GM12878 (cell line): ENCODE data around the gene SMIM10L1. TPM values are rescaled to one million over a fixed set of nuclear protein-coding genes. Genes with fewer than 3 reads are reported as not detected.

Experiments
- ATAC-seq: fragments of 200-7000 bp; cut with Tn5 transposase; 3 replicates; pipeline ENCODE4 v1.9.1; 2020; ENCODE audit warnings: mild to moderate bottlenecking, moderate library complexity
- BruUV-seq: library from RNA; stranded (reverse); fragments of 400-500 nt; replicated peaks from 2 replicates; lab custom pipeline; 2021; lab: Mats Ljungman, UMichigan
- CTCF ChIA-PET: fragments of 300-600 bp; sonication (Branson Sonifier 250); formaldehyde crosslinking; extraction: SDS; loops from one replicate; lab custom pipeline; 2021; ENCODE audit warnings: inconsistent platforms; lab: Yijun Ruan, JAX
- POLR2A ChIA-PET: fragments of 350-600 bp; formaldehyde crosslinking; extraction: SDS; loops from one replicate; lab custom pipeline; 2021; ENCODE audit warnings: inconsistent platforms; lab: Charles Lee
- RAD21 ChIA-PET: fragments of 300-600 bp; sonication (Branson Sonifier 250); formaldehyde crosslinking; loops from one replicate; lab custom pipeline; 2023; ENCODE audit warnings: antibody characterized with exemption; ENCODE audit not compliant: unreplicated experiment; lab: Charles Lee
- SMC1A ChIA-PET: fragments of 300-600 bp; sonication (Branson Sonifier 250); formaldehyde crosslinking; loops from one replicate; lab custom pipeline; 2023; ENCODE audit not compliant: unreplicated experiment, uncharacterized antibody; lab: Charles Lee
- DNase-seq: peaks from one replicate; pipeline ENCODE4 v3.0.0-alpha.2; 2011; ENCODE audit warnings: low read depth, low spot score
- FAIRE-seq: peaks from 3 replicates; lab custom pipeline; 2011; peaks lifted over from hg19 to GRCh38; lab: Jason Lieb, UNC
- H2AFZ ChIP-seq: 2 replicates; pipeline ENCODE4 v1.6.0; 2011; ENCODE audit warnings: low read depth, low read length, control low read depth; ENCODE audit not compliant: control insufficient read depth
- H3K27ac ChIP-seq: 2 replicates; pipeline ENCODE4 v1.5.1; 2011; ENCODE audit warnings: control low read depth; ENCODE audit not compliant: control insufficient read depth, insufficient read depth
- H3K27me3 ChIP-seq, 2 experiments: replicated peaks in 1 of 2; 2 replicates each; pipeline versions ENCODE4 v1.6.0 to v1.6.1; 2011; ENCODE audit warnings: low read length in 1 of 2; ENCODE audit not compliant: control insufficient read depth in 2 of 2, insufficient read depth in 2 of 2
- H3K36me3 ChIP-seq, 2 experiments: 2 replicates each; pipeline ENCODE4 v1.5.1; 2011; ENCODE audit warnings: low read length in 1 of 2; ENCODE audit not compliant: control insufficient read depth in 2 of 2, insufficient read depth in 2 of 2
- H3K4me1 ChIP-seq: 2 replicates; pipeline ENCODE4 v1.6.1; 2011; ENCODE audit warnings: mild to moderate bottlenecking, low read length, moderate library complexity, mixed read lengths; ENCODE audit not compliant: control insufficient read depth, insufficient read depth
- H3K4me2 ChIP-seq: 2 replicates; pipeline ENCODE4 v1.6.0; 2011; ENCODE audit warnings: control low read depth; ENCODE audit not compliant: control insufficient read depth, insufficient read depth
- H3K4me3 ChIP-seq: fragments of 200-600 bp; sonication (generic); 2 replicates; pipeline ENCODE4 v1.5.1; 2016
- H3K79me2 ChIP-seq: 2 replicates; pipeline ENCODE4 v1.6.0; 2011; ENCODE audit warnings: low read length; ENCODE audit not compliant: control insufficient read depth, insufficient read depth
- H3K9ac ChIP-seq: 2 replicates; pipeline ENCODE4 v1.8.0; 2011; ENCODE audit warnings: low read length, control low read depth, mixed read lengths; ENCODE audit not compliant: control insufficient read depth, insufficient read depth
- H3K9me3 ChIP-seq: replicated peaks from 3 replicates; pipeline ENCODE4 v1.5.1; 2011; ENCODE audit warnings: mild to moderate bottlenecking, low read length; ENCODE audit not compliant: control insufficient read depth, insufficient read depth
- H4K20me1 ChIP-seq: 2 replicates; pipeline ENCODE4 v1.6.0; 2011; ENCODE audit not compliant: control insufficient read depth, insufficient read depth
- ATF7 ChIP-seq: fragments of 450-650 bp; IDR thresholded peaks from 2 replicates; pipeline ENCODE4 v1.6.1; 2016; ENCODE audit warnings: low read depth, mild to moderate bottlenecking
- BHLHE40 ChIP-seq, 2 experiments: fragments of 450-650 bp in 1 of 2; IDR thresholded peaks; 2 replicates each; pipeline ENCODE4 v1.6.1; 2011 to 2017; ENCODE audit warnings: low read depth in 2 of 2, borderline replicate concordance in 1 of 2, improper control_type of control experiment in 1 of 2, low read length in 1 of 2, mild to moderate bottlenecking in 1 of 2
- CBFB ChIP-seq: IDR thresholded peaks from 2 replicates; pipeline ENCODE4 v1.6.1; 2016; ENCODE audit warnings: antibody characterized with exemption, low read depth
- JUNB ChIP-seq: IDR thresholded peaks from 2 replicates; pipeline ENCODE4 v1.6.1; 2016; ENCODE audit warnings: antibody characterized with exemption, mild to moderate bottlenecking
- NFXL1 ChIP-seq: fragments of 450-650 bp; IDR thresholded peaks from 2 replicates; pipeline ENCODE4 v1.6.1; 2017; ENCODE audit warnings: antibody characterized with exemption, mild to moderate bottlenecking, borderline replicate concordance
- PAX8 ChIP-seq: fragments of 450-650 bp; IDR thresholded peaks from 2 replicates; pipeline ENCODE4 v1.6.1; 2017; ENCODE audit warnings: mild to moderate bottlenecking, moderate library complexity
- POLR2AphosphoS5 ChIP-seq: IDR thresholded peaks from 2 replicates; pipeline ENCODE4 v1.6.1; 2011; ENCODE audit warnings: mild to moderate bottlenecking, low read length, inconsistent platforms
- RUNX3 ChIP-seq: IDR thresholded peaks from 2 replicates; pipeline ENCODE4 v1.6.1; 2012; ENCODE audit warnings: low read length, inconsistent platforms
- SMC3 ChIP-seq: IDR thresholded peaks from 2 replicates; pipeline ENCODE4 v1.6.1; 2011; ENCODE audit warnings: low read length, improper control_type of control experiment, borderline replicate concordance
- SPI1 ChIP-seq: IDR thresholded peaks from 2 replicates; pipeline ENCODE4 v1.6.1; 2011; ENCODE audit warnings: low read depth, mild to moderate bottlenecking, low read length, moderate library complexity, borderline replicate concordance; ENCODE audit not compliant: insufficient read depth
- TCF12 ChIP-seq: IDR thresholded peaks from 2 replicates; pipeline ENCODE4 v1.6.1; 2011; ENCODE audit warnings: low read depth, mild to moderate bottlenecking, low read length
- YBX1 ChIP-seq: fragments of 450-650 bp; IDR thresholded peaks from 2 replicates; pipeline ENCODE4 v1.6.1; 2016; ENCODE audit warnings: antibody characterized with exemption
- YY1 ChIP-seq: IDR thresholded peaks from 2 replicates; pipeline ENCODE4 v1.6.1; 2011; ENCODE audit warnings: low read depth, mild to moderate bottlenecking, low read length
- ZNF622 ChIP-seq: fragments of 450-650 bp; IDR thresholded peaks from 2 replicates; pipeline ENCODE4 v1.6.1; 2017; ENCODE audit warnings: mild to moderate bottlenecking, inconsistent platforms
- ZZZ3 ChIP-seq: IDR thresholded peaks from 2 replicates; pipeline ENCODE4 v1.6.1; 2011; ENCODE audit warnings: low read depth; ENCODE audit not compliant: control insufficient read depth, insufficient read length
- whole genome bisulfite sequencing: methylation state at CpG from one replicate; pipeline ENCODE4 v1.1.6; 2016; ENCODE audit warnings: low lambda C conversion rate; ENCODE audit not compliant: insufficient replicate concordance, insufficient coverage; ENCODE audit errors: missing lambda C conversion rate; 5-methylcytosine and 5-hydroxymethylcytosine counted together
- in situ Hi-C: fragments of 300-500 bp; cut with MboI; formaldehyde crosslinking; loops from 9 replicates; pipeline ENCODE4 v1.14.3; 2018; ENCODE audit warnings: mixed read lengths
- intact Hi-C: fragments of 100-400 bp; cut with micrococcal nuclease; formaldehyde crosslinking; loops from one replicate; pipeline ENCODE4 v1.14.2; 2022; ENCODE audit not compliant: unreplicated experiment
- polyA plus RNA-seq, 11 experiments: library from polyadenylated mRNA; depleted of rRNA in 4 of 11; unstranded in 6 of 11; stranded (reverse) in 5 of 11; fragments of >200 nt; fragmentation: Nextera tagmentation in 4 of 11; fragmentation: Illumina TruSeq in 1 of 11; extraction: Ambion mirVana in 4 of 11; extraction: Trizol in 1 of 11; gene quantifications; 1 replicate in 1 of 11; 2 replicates in 10 of 11; pipeline versions ENCODE4 v1.2.1 to v1.2.3, GENCODE V29; 2011 to 2016; ENCODE audit warnings: inconsistent platforms in 2 of 11, missing spikeins in 2 of 11, low read depth in 1 of 11
- total RNA-seq, 4 experiments: library from RNA; depleted of rRNA in 3 of 4; stranded (reverse); fragments of >200 nt in 3 of 4; fragmentation: Illumina TruSeq in 1 of 4; extraction: Trizol in 1 of 4; gene quantifications; 2 replicates each; pipeline versions ENCODE4 v1.2.1 to v1.2.3, GENCODE V29; 2013 to 2021
- TF ChIP-seq, protein P1 (sequence below): fragments of 450-650 bp; formaldehyde crosslinking; IDR thresholded peaks from 2 replicates; pipeline ENCODE4 v1.4.0; 2022; ENCODE audit warnings: mild to moderate bottlenecking, moderate library complexity
- TF ChIP-seq, protein P2 (sequence below): fragments of 450-650 bp; IDR thresholded peaks from 2 replicates; pipeline ENCODE4 v1.6.1; 2014; ENCODE audit warnings: mild to moderate bottlenecking
- TF ChIP-seq, protein P3 (sequence below): fragments of 450-650 bp; IDR thresholded peaks from 2 replicates; pipeline ENCODE4 v1.6.1; 2017; ENCODE audit warnings: low read depth, mild to moderate bottlenecking, moderate library complexity

The SMIM10L1 gene
- total and polyA plus RNA-seq, 10 of the 15 experiments (the other 5 are each of a cell fraction or from before 2014, with no cell fraction given): 3.3 to 10.5 (median 7.6) TPM

DNA sequence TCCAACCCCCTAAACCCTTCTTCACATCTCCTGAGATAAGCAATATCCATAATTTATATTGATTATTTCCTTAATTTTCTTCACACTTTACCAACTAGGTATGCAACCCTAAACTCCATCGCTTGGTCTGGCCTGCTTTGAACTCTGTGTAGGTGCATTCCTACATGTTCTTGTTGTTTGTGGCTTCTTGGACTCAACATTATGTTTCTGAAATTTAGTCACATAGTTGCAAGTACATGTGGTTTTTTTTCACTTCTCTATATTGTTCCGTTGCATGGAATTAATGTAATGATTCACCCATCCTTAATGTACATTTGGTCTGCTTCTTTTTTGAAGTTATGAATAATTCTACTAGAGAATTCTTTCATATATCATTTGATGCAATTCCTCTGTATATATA is 34.9 kb upstream of the SMIM10L1 start:
- TF ChIP-seq ZZZ3 (no peak), SPI1 (peak; percentile 37; the same call in 1 of the 2 replicates), CBFB (no peak), ATF7 (no peak), ZNF622 (no peak), PAX8 (no peak), YY1 (no peak), BHLHE40 (IDR thresholded peaks at IDR 0.05; ENCODE audit: borderline replicate concordance in 1 of 2, low read depth in 2 of 2, low read length in 1 of 2) (no peak), POLR2AphosphoS5 (no peak), JUNB (peak; percentile 42; the same call in 1 of the 2 replicates), YBX1 (no peak), TCF12 (no peak), RUNX3 (peak; percentile 66; the same call in 1 of the 2 replicates), NFXL1 (no peak), SMC3 (no peak)
- TF ChIP-seq, protein P1, sequence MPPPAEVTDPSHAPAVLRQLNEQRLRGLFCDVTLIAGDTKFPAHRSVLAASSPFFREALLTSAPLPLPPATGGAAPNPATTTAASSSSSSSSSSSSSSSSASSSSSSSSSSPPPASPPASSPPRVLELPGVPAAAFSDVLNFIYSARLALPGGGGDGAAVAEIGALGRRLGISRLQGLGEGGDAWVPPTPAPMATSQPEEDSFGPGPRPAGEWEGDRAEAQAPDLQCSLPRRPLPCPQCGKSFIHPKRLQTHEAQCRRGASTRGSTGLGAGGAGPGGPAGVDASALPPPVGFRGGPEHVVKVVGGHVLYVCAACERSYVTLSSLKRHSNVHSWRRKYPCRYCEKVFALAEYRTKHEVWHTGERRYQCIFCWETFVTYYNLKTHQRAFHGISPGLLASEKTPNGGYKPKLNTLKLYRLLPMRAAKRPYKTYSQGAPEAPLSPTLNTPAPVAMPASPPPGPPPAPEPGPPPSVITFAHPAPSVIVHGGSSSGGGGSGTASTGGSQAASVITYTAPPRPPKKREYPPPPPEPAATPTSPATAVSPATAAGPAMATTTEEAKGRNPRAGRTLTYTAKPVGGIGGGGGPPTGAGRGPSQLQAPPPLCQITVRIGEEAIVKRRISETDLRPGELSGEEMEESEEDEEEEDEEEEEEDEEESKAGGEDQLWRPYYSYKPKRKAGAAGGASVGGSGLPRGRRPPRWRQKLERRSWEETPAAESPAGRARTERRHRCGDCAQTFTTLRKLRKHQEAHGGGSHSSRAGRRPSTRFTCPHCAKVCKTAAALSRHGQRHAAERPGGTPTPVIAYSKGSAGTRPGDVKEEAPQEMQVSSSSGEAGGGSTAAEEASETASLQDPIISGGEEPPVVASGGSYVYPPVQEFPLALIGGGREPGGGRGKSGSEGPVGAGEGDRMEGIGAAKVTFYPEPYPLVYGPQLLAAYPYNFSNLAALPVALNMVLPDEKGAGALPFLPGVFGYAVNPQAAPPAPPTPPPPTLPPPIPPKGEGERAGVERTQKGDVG: no peak
- TF ChIP-seq, protein P2, sequence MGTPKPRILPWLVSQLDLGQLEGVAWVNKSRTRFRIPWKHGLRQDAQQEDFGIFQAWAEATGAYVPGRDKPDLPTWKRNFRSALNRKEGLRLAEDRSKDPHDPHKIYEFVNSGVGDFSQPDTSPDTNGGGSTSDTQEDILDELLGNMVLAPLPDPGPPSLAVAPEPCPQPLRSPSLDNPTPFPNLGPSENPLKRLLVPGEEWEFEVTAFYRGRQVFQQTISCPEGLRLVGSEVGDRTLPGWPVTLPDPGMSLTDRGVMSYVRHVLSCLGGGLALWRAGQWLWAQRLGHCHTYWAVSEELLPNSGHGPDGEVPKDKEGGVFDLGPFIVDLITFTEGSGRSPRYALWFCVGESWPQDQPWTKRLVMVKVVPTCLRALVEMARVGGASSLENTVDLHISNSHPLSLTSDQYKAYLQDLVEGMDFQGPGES: no peak
- TF ChIP-seq, protein P3, sequence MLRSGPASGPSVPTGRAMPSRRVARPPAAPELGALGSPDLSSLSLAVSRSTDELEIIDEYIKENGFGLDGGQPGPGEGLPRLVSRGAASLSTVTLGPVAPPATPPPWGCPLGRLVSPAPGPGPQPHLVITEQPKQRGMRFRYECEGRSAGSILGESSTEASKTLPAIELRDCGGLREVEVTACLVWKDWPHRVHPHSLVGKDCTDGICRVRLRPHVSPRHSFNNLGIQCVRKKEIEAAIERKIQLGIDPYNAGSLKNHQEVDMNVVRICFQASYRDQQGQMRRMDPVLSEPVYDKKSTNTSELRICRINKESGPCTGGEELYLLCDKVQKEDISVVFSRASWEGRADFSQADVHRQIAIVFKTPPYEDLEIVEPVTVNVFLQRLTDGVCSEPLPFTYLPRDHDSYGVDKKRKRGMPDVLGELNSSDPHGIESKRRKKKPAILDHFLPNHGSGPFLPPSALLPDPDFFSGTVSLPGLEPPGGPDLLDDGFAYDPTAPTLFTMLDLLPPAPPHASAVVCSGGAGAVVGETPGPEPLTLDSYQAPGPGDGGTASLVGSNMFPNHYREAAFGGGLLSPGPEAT: peak; percentile 23; the same call in 1 of the 2 replicates
- ChIA-PET RAD21 (no interaction called here), POLR2A (no interaction called here), SMC1A (no interaction called here), CTCF (no interaction called here)
- DNase-seq (no peak), FAIRE-seq (no peak), ATAC-seq (peak; percentile 77)
- Histone ChIP-seq H3K4me1 (no peaks in the 10 kb centered on the region), H3K4me2 (no peak overlapping the region), H3K27me3 (no peaks in the 10 kb centered on the region), H3K9ac (no peak overlapping the region), H3K4me3 (no peak overlapping the region), H2AFZ (no peak overlapping the region), H3K27ac (no peak overlapping the region), H3K9me3 (no peaks in the 10 kb centered on the region; the same call in 2 of the 3 replicates), H3K79me2 (peaks cover 4% of the 10 kb centered on the region), H4K20me1 (no peaks in the 10 kb centered on the region), H3K36me3 (no peaks in the 10 kb centered on the region; a peak in 1 of 4 replicates)
- intact Hi-C loops: no loop called here
- in situ Hi-C loops: no loop called here
- 31% methylated on average over 2 of the region's 2 CpGs for WGBS
- no TSS peak for BruUV-seq
